Suprapubic skin (tissue), 4 donors: ENCODE results near the gene MAD2L1BP. TPM values are rescaled to one million over a fixed set of nuclear protein-coding genes. Genes with fewer than 3 reads are reported as not detected.

Experiments used
- DNase-seq, 2 donors: peaks; one replicate each; pipeline ENCODE4 v3.0.0-alpha.2; 2019; ENCODE audit warnings: low spot score in 2 of 2
- H3K27ac ChIP-seq: fragments of 200-600 bp; sonication (generic); one replicate; pipeline ENCODE4 v1.5.1; 2019
- H3K27me3 ChIP-seq: fragments of 200-600 bp; sonication (generic); one replicate; pipeline ENCODE4 v1.5.1; 2019
- H3K36me3 ChIP-seq: fragments of 200-600 bp; sonication (generic); one replicate; pipeline ENCODE4 v1.5.1; 2019
- H3K4me1 ChIP-seq: fragments of 200-600 bp; sonication (generic); one replicate; pipeline ENCODE4 v1.5.1; 2019
- H3K4me3 ChIP-seq: fragments of 200-600 bp; sonication (generic); one replicate; pipeline ENCODE4 v1.5.1; 2019; ENCODE audit warnings: mild to moderate bottlenecking
- H3K9me3 ChIP-seq: fragments of 200-600 bp; sonication (generic); one replicate; pipeline ENCODE4 v1.5.1; 2019
- EP300 ChIP-seq: sonication (generic); formaldehyde crosslinking; IDR thresholded peaks from one replicate; pipeline ENCODE4 v1.6.1; 2017; ENCODE audit warnings: antibody characterized with exemption
- POLR2A ChIP-seq, 2 donors: fragments of 450-650 bp; IDR thresholded peaks; one replicate each; pipeline ENCODE4 v1.6.1; 2017; ENCODE audit warnings: antibody characterized with exemption in 2 of 2, mild to moderate bottlenecking in 2 of 2, moderate library complexity in 2 of 2
- POLR2AphosphoS5 ChIP-seq, 3 donors: sonication (generic); formaldehyde crosslinking; IDR thresholded peaks; one replicate each; pipeline ENCODE4 v1.6.1; 2017; ENCODE audit warnings: antibody characterized with exemption in 3 of 3
- WGBS: methylation state at CpG from one replicate; pipeline ENCODE4 v1.1.5; 2018; 5-methylcytosine and 5-hydroxymethylcytosine counted together
- total RNA-seq, 4 donors: library from RNA; depleted of rRNA; stranded (reverse); fragments of >200 nt; gene quantifications; one replicate each; pipeline ENCODE4 v1.1.0, GENCODE V29; 2016
- TF ChIP-seq, protein P1 (sequence below), 2 donors: fragments of 200-600 bp in 1 of 2; fragments of 450-650 bp in 1 of 2; sonication (generic) in 1 of 2; IDR thresholded peaks; one replicate each; pipeline ENCODE4 v1.5.1; 2016 to 2019; ENCODE audit warnings: antibody characterized with exemption in 2 of 2, mild to moderate bottlenecking in 1 of 2, moderate library complexity in 1 of 2

The MAD2L1BP gene
- total RNA-seq, 4 donors from 2014 or later: 35.4 to 63.1 (median 49.7) TPM

DNA sequence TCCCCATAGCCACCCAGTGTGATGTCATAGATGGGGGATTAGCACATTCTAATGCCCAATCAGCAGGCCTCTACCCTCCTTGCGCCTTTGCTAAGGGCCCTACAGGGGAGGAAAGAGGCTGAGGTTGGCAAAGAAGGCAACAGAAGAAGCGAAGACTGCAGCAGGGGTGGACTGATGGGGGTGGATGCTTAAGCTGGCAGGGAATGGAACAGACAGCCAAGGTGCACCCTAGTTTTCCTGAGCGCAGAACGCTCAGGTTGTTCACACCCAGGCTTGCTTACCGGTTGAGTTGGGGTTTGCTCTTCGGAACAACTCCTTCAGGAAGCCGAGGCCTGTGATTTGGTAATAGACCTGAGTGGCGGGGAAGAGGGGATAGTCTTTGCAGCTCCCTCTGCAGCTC lies 39.3 kb downstream of the MAD2L1BP start:
- 95% methylated on average over 8 of the region's 8 CpGs for WGBS

DNA sequence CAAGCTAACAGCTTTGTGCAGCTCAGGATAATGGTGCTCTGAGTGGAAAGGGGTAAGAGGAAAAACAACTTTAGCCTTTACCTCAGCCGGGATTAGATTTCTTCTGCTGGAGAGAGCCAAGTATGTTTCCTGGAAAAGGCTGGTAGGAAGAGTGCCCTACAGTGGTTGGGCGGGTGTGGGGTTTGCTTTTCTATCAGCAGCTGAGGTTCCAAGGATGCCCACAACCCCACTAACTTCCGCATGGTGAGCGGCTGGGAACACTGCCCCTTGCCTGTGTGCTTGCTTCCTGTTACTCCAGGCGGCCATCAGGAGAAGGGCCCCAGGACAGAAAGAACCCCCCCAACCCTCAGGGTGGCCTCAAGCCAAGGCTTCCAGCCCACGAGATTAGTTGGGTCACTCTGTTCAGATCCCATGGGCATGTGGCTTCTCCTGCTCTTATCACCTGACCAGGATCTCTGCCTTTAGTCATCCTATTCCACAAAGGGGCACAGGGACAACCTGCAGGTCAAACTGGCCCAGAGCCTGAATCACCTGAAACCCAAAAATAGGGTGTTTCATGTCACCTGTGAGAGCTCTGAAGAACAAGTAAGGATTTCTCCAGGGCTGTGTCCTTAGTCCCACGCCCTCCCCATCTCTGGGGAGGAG lies 41.4 kb downstream of the MAD2L1BP start:
- WGBS: 86% methylated on average over 7 of the region's 7 CpGs

More for the DNA sequence above, 39.3 kb downstream of the MAD2L1BP start:
- Histone ChIP-seq H3K9me3 (no peaks in the 10 kb centered on the region), H3K4me3 (no peak overlapping the region), H3K36me3 (peaks cover 93% of the 10 kb centered on the region), H3K27me3 (no peaks in the 10 kb centered on the region), H3K4me1 (peaks cover 9% of the 10 kb centered on the region), H3K27ac (no peak overlapping the region)
- TF ChIP-seq POLR2A (IDR thresholded peaks at IDR 0.05) (no peak), EP300 (no peak), POLR2AphosphoS5 (IDR thresholded peaks at IDR 0.05) (no peak)
- TF ChIP-seq, protein P1, sequence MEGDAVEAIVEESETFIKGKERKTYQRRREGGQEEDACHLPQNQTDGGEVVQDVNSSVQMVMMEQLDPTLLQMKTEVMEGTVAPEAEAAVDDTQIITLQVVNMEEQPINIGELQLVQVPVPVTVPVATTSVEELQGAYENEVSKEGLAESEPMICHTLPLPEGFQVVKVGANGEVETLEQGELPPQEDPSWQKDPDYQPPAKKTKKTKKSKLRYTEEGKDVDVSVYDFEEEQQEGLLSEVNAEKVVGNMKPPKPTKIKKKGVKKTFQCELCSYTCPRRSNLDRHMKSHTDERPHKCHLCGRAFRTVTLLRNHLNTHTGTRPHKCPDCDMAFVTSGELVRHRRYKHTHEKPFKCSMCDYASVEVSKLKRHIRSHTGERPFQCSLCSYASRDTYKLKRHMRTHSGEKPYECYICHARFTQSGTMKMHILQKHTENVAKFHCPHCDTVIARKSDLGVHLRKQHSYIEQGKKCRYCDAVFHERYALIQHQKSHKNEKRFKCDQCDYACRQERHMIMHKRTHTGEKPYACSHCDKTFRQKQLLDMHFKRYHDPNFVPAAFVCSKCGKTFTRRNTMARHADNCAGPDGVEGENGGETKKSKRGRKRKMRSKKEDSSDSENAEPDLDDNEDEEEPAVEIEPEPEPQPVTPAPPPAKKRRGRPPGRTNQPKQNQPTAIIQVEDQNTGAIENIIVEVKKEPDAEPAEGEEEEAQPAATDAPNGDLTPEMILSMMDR (IDR thresholded peaks at IDR 0.05): no peak
- no peak for DNase-seq

DNA sequence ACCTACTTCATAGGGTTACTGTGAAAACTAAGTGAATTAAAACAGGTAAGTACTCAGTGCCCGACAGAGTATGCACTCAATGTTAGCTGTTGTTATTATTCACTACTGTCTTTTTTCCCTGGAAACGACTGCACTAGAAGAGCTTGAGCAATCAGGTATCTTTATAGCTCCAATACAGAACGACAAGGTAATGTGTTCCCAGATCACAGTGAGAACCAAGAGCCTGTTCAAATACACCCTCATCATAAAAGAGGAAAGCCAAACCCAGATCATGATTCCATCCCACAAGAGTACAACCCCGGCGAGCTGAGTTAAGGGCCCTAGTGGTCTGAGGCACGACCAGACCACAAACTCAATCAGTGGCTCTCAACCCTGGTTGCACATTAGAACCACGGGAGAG lies 42.1 kb downstream of the MAD2L1BP start:
- Histone ChIP-seq H3K27ac (no peak overlapping the region), H3K4me3 (no peak overlapping the region), H3K27me3 (no peaks in the 10 kb centered on the region), H3K36me3 (peaks cover 81% of the 10 kb centered on the region), H3K4me1 (peaks cover 2% of the 10 kb centered on the region), H3K9me3 (no peaks in the 10 kb centered on the region)
- DNase-seq: no peak
- 87% methylated on average over 7 of the region's 7 CpGs for WGBS
- TF ChIP-seq POLR2A (IDR thresholded peaks at IDR 0.05) (no peak), EP300 (no peak), POLR2AphosphoS5 (IDR thresholded peaks at IDR 0.05) (no peak)
- TF ChIP-seq, protein P1 (IDR thresholded peaks at IDR 0.05): no peak

More for the DNA sequence above, 41.4 kb downstream of the MAD2L1BP start:
- Histone ChIP-seq H3K27ac (no peak overlapping the region), H3K27me3 (no peaks in the 10 kb centered on the region), H3K36me3 (peaks cover 88% of the 10 kb centered on the region), H3K9me3 (no peaks in the 10 kb centered on the region), H3K4me1 (no peaks in the 10 kb centered on the region), H3K4me3 (no peak overlapping the region)
- no peak for TF ChIP-seq POLR2AphosphoS5 (IDR thresholded peaks at IDR 0.05)
- no peak for TF ChIP-seq EP300
- TF ChIP-seq, protein P1 (IDR thresholded peaks at IDR 0.05): no peak
- TF ChIP-seq POLR2A (IDR thresholded peaks at IDR 0.05): no peak
- DNase-seq: no peak

DNA sequence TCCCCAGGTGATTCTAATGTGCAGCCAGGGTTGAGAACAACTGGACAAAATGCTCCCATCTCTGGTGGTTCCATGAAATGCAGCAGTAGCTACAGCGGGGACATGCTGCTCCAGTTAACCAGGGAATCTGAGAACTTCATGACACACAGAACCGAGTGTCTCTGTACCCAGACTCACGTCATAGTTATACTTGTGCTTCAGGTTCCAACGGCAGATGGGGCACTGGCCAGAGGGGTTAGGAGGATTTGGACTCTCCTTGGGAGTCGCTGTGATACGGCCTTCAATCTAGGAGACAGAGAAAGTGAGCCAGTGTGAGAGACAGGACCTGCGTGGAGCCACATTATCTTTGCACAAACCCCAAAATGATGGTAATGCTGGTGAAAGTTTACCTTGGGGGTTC lies 42.7 kb downstream of the MAD2L1BP start:
- Histone ChIP-seq H3K27me3 (no peaks in the 10 kb centered on the region), H3K27ac (no peak overlapping the region), H3K36me3 (peaks cover 78% of the 10 kb centered on the region), H3K4me3 (no peak overlapping the region), H3K4me1 (peaks cover 3% of the 10 kb centered on the region), H3K9me3 (no peaks in the 10 kb centered on the region)
- DNase-seq: no peak
- WGBS: 100% methylated on average over 4 of the region's 7 CpGs
- TF ChIP-seq, protein P1 (IDR thresholded peaks at IDR 0.05): no peak
- TF ChIP-seq EP300 (no peak), POLR2AphosphoS5 (IDR thresholded peaks at IDR 0.05) (no peak), POLR2A (IDR thresholded peaks at IDR 0.05) (no peak)

DNA sequence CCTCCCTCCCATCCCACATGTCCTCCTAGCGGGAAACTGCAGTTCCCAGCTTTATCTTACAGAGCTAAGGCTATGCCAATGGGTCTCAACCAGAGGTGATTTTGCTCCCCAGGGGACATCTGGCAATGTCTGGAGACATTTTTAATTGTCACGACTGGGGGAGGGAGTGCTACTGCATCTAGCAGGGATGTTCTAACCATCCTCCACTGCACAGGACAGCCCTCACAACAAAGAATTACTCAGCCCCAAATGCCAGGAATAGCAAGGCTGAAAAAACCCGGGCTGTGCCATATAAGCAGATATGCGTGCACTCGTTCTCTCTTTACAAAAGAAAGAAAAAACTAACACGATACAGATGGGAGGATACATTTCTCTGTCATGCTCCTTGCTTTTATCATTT lies 43.4 kb downstream of the MAD2L1BP start:
- no peak overlapping the region for H3K27ac ChIP-seq
- H3K4me1 ChIP-seq: peaks cover 3% of the 10 kb centered on the region
- TF ChIP-seq EP300: no peak
- TF ChIP-seq, protein P1 (IDR thresholded peaks at IDR 0.05): no peak
- no peak for TF ChIP-seq POLR2AphosphoS5 (IDR thresholded peaks at IDR 0.05)
- no peak for TF ChIP-seq POLR2A (IDR thresholded peaks at IDR 0.05)
- 81% methylated on average over 6 of the region's 6 CpGs for WGBS
- DNase-seq: no peak
- H3K9me3 ChIP-seq: no peaks in the 10 kb centered on the region
- peaks cover 71% of the 10 kb centered on the region for H3K36me3 ChIP-seq
- H3K4me3 ChIP-seq: no peak overlapping the region
- H3K27me3 ChIP-seq: no peaks in the 10 kb centered on the region
